Stimulated activated CD8-positive, alpha-beta memory T cell treated with anti-CD3 and anti-CD28 coated beads, Interleukin-7, amount 100 ng/mL, for 24 hours (primary cell): Measurements from ENCODE around the gene KMT2D.

Source experiments
- DNase-seq: peaks from one replicate; pipeline ENCODE4 v3.0.0-alpha.2; 2020; ENCODE audit warnings: low read depth

Gene KMT2D

DNA sequence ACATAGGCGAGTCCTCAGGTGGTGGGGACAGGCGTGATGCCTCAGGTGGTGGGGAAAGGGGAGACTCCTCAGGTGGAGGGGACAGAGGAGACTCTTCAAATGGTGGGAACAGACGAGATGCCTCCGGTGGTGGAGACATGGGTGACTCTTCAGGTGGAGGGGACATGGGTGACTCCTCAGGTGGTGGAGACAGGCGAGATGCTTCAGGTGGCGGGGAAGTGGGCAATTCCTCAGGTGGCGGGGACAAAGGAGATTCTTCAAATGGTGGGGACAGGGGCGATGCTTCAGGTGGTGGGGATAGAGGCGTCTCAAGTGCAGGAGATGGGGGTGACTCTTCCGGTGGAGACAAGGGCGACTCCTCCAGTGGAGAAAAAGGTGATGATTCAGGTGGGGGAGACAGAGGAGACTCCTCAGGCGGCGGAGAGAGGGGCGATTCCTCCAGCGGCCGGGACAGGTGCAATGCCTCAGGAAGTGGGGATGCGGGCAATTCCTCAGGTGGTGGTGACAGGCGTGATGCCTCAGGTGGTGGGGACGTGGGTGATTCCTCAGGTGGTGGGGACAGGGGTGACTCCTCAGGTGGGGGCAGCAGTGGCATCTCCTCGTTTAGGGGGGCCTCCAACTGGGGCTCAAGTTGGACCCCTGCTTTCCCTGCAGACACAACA lies 8.7 kb downstream of the KMT2D start:
- DNase-seq, result no peak

GRCh38 chr12:49051373-49051764 lies 9.2 kb downstream of the KMT2D start:
- no peak for DNase-seq

GRCh38 chr12:49050507-49051372 lies 9.9 kb downstream of the KMT2D start:
- no peak for DNase-seq

GRCh38 chr12:49049566-49050224 lies 10.9 kb downstream of the KMT2D start:
- no peak for DNase-seq

DNA sequence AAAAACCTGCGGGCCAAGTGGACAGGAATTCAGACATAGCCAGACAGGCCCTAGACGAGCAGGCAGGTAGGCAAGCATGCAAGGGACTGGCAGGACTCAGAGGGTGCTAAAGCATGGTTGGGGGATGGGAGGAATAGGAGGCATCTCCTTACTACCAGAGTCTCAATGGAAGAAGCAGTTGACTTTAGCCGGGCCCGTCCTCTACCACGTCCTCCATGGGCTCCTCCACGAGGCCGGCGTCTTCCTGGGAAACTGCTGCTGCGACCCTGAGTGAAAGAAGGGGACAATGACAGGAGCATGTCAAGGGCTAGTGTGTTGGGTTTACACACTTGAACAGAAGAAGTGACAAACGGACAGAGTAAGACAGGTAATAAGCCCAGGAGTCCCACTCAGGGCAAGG lies 11.6 kb downstream of the KMT2D start:
- DNase-seq, result no peak

DNA sequence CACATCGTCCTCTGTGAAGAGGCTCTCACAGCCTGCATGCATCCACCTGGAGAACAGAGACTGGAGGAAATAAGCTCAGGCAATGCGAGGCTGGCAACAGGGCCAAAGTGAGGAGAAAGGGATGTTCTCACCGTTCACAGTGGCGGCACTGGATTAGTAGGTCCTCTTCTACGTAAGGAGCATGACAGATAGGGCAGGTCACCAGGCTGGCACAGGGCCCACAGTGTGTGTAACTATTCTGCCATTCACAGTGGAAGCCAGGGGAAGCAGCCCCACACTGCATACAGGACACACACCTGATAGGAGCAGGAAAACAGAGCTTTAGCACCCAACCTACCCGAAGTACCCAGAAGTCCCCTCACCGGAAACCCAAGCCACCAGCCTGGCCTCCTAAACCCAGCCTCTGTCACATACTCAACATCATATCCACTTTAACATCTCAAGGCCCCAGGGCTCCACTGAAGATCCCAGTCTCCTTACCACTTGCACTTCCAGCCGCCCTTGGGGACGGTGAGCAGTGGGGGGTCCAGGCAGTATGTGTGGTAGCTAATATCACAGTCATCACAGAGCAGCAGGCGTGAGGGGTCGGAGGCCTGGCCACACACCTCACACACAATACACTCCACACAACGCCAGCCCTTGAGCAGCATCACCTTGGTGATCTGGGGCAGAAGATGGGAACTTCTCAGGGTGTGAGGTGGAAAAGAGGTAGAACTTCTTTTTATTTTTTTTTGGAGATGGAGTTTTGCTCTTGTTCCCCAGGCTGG lies 14.3 kb downstream of the KMT2D start:
- DNase-seq, result no peak

DNA sequence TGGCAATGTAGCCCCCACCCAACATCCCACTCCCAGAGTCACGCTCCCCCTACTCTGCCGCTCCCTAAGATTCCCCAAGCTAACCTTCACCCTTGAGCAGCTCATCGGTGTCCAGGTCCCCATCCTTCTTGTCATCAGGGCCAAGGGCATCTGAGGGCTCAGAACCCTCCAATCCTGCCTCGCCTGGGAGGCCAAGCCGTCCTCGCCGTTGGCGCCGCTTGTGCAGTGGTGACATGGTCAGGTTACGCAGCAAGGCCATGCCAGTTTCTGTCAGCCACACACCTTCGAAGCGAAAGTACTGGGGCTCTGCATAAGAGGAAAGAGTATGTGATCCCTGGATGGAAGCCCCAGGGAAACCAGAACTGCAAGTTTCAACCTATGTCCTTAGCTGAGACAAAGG lies 15.9 kb downstream of the KMT2D start:
- no peak for DNase-seq

GRCh38 chr12:49043856-49044258 lies 16.7 kb downstream of the KMT2D start:
- peak; percentile 66 for DNase-seq

GRCh38 chr12:49043241-49043640 lies 17.4 kb downstream of the KMT2D start:
- DNase-seq, result no peak

DNA sequence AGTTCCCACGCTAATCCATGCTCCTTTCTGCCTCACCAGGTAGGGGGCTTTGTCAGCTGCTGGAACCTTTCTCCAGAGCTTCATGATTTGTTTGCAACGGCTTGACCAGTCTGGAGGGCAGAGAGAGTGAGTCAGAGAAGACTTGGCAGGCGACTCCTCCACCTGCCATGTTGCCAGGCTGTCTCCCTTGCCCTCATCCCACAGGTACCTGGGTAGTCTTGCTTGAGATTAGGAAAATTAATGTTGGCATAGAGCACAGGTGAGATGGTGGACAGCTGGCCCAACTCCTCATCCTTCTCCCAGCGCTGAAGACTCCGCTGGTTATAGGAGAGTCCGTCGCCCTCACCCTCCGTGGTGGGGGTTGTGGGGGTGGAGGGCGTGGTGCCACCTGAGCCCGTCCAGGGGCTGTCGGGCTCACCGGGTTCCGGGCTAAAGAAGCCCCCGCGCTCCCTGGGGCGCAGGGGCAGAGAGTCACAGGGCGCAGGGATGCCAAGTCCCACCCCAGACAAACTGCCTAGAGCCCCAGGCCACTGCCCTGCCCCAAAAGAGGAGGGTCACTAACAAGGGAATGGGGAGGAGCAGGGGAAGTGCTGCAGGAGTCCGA lies 18.6 kb downstream of the KMT2D start:
- DNase-seq, result no peak

DNA sequence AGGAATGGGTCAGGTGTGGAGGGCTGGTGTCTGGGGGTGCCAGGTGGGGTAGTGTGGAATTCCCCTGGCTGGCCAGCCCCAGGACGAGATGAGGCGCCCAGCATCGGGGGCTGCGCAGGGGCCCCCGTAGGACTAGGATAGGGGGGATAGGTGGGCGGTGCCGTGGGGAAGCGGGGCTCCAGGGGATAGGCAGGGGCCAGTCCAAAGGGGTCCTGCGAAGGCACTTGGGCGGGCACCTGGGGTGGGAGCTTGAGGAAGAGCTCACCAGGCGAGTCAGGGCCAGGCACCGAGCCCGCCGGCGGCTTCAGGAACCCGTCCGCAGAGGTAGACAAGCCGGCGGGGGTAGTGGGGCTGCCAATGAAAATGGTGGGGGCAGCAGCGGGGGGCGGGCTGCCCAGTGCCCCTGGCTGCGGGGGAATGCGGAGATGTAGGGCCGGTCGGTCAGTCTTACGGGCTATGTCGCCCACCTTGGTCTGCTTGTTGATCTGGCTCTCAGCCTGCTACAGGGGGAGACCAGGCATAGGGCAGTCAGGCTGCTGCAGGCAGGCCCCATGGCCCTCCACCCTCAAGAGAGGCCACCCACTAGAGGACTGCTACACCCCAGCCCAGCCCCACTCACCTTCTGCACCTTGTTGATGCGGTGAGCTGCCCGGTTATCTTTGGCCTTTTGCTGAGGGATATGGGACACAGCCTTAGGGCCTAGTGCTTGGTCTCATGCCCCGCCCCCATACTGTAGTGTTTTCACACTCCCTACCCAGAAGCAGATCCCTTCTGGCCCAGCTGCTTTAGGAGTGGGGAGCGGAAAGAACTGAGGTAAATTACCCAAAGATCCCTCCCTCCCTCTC lies 19.3 kb downstream of the KMT2D start:
- DNase-seq, result no peak

- no peak for DNase-seq
Measured at GRCh38 chr12:49040364-49040855, 20.2 kb downstream of the KMT2D start.

DNA sequence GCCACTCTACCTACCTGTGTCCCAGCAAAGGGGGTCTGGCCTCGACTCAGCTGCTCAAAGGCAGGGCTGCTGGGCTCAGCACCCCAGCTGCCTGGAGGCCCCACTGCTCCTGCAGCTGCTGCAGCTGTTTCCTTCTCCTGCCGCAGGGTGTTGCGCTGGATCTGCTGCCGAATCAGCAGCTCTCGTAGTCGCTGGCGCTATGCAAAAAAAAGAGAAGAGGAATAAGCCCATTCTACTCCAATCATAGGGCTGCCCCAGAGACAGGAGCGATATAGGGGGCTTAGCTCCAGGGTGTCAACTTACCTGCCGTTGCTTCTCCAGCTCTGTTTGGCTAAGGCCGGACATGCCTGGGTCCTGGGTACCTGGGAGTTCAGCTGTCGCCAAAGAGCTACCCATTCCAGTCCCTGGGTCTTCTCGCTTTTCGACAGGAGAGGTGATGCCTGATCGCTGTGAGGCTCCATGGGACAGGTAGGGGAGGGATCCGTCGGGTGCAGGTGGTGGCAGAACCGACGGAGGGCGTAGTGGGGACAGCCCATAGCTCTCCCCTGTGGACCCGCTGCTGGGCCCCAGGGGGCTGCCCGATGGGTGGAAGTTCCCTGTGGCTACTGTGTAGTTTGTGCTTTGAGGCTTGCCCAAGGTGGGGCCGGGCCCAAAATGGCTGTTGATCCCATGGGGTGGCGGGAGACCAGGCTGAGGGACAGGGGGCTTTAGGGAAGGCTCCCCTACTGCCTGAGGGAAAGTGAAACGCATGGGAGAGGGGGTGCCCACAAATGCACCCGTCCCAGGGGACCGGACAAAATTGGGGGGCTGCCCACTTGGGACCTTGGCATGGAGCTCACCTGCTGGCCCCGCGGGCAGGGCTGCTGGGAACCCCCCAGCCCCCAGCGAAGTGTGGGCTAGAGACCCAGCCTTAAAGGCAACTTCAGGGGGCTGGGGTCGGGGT lies 20.9 kb downstream of the KMT2D start:
- DNase-seq, result no peak

GRCh38 chr12:49038291-49038955 lies 22.2 kb downstream of the KMT2D start:
- DNase-seq, result no peak

DNA sequence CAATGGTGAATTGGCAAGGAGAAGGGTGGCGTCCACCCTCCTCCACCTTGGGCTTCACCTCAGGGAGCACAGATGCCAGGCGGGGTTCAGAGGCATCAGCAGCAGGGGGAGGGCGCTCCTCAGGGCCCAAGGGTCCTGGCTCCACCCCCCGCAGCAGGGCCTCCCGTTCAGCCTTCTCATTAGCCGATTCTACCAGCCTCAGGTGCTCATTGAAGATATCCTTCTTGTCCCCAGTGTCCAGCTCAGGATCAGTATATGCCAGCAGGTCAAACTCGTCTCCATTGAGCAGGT lies 22.7 kb downstream of the KMT2D start:
- DNase-seq, result no peak

DNA sequence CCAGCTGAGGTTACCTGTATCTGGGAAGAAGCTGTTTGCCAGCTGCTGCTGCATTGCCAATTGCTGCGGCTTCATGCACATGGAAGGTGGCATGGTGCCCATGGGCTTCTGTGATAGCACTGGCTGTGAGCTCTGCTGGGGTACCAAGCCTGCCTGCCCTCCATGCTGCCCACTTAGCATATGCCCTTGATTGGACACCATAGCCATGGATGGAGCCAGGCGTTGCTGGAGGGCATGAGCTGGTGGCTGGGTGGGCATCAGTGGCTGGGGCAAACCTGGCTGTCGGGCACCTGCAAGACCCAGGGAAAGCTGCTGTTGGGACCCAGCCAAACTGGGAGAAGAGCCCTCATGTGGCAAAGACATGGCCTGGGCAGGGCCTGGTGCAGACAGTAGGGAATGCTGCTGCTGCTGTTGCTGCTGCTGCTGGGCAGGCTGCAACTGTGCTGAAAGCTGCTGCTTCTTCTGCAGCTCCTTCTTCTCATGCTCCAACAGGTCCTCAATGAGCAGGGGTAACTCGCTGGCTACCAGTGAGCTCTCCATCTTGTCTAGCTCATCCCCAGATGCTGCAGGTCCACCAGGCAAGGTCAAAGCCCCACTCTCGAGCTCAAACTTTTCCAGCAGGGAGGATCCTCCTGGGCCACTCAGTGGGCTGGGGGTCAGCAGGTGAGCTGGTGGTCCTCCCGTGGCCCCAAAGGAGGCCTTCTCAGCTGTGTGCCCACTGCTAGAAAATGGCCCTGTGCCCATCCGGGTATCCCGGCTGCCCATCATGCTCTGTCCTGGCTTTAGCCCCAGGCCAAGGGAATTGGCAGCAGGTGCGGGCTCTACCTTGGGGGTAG lies 23.3 kb downstream of the KMT2D start:
- DNase-seq, result no peak

- DNase-seq, result no peak
Measured at GRCh38 chr12:49036029-49036428, 24.6 kb downstream of the KMT2D start.

GRCh38 chr12:49034286-49034622 lies 26.3 kb downstream of the KMT2D start:
- no peak for DNase-seq
